ENCODE results near the gene CAMK2D. TPM values are rescaled to one million over a fixed set of nuclear protein-coding genes. Genes with fewer than 3 reads are reported as not detected.

The CAMK2D gene
- total and polyA plus RNA-seq, 2 experiments from 2014 or later = 4.9 to 14.6 TPM

- TF ChIP-seq CREB1 (CRISPR knock-in tag; IDR thresholded peaks at IDR 0.05; ENCODE audit: low read depth) = no peak
- no peak for TF ChIP-seq ETS1 (IDR thresholded peaks at IDR 0.05)
- TF ChIP-seq JUNB (IDR thresholded peaks at IDR 0.05; ENCODE audit: unreplicated experiment) = no peak
Measured at GRCh38 chr4:113613503-113613902, 148.0 kb downstream of the CAMK2D start (continued).

GRCh38 chr4:113610537-113610936, 151.0 kb downstream of the CAMK2D start:
- H3K27me3 ChIP-seq (ENCODE audit: insufficient read depth) = no peaks in the 10 kb centered on the region
- H3K4me1 ChIP-seq (ENCODE audit: insufficient read depth) = no peaks in the 10 kb centered on the region
- ATAC-seq (no peak), DNase-seq (ENCODE audit: low spot score) (no peak)
- H3K4me3 ChIP-seq = no peak overlapping the region
- no peaks in the 10 kb centered on the region for H3K4me1 Mint-ChIP-seq
- no peak overlapping the region for H3K4me2 ChIP-seq
- no peaks in the 10 kb centered on the region for H3K9me3 Mint-ChIP-seq
- H4K20me1 ChIP-seq (replicated peaks; ENCODE audit: insufficient read depth) = no peaks in the 10 kb centered on the region
- no peaks in the 10 kb centered on the region for H3K36me3 ChIP-seq (ENCODE audit: insufficient read depth)
- H3F3A ChIP-seq (replicated peaks; ENCODE audit: low read depth) = no peaks in the 10 kb centered on the region
- no peaks in the 10 kb centered on the region for H3K27me3 Mint-ChIP-seq (ENCODE audit: insufficient read depth, low read depth, poor library complexity)
- H3K79me2 ChIP-seq (replicated peaks; ENCODE audit: insufficient read depth) = no peaks in the 10 kb centered on the region
- H3K27ac ChIP-seq (ENCODE audit: low read depth) = no peak overlapping the region
- no peak overlapping the region for H3K27ac Mint-ChIP-seq
- no peaks in the 10 kb centered on the region; the same call in 1 of the 2 replicates for H3K9me2 ChIP-seq (ENCODE audit: insufficient read depth)
- H3K36me3 Mint-ChIP-seq (ENCODE audit: low read depth) = no peaks in the 10 kb centered on the region
- H3K4me3 Mint-ChIP-seq = no peak overlapping the region
- H2AFZ ChIP-seq = no peak overlapping the region
- TF ChIP-seq POLR2AphosphoS5 (IDR thresholded peaks at IDR 0.05; ENCODE audit: low read depth) (no peak), ZNF462 (CRISPR knock-in tag; IDR thresholded peaks at IDR 0.05) (no peak), EZH2phosphoT487 (IDR thresholded peaks at IDR 0.05; ENCODE audit: unreplicated experiment) (no peak), CREB1 (CRISPR knock-in tag; IDR thresholded peaks at IDR 0.05; ENCODE audit: low read depth) (no peak), REST (IDR thresholded peaks at IDR 0.05; ENCODE audit: unreplicated experiment) (no peak), ZNF331 (CRISPR knock-in tag; IDR thresholded peaks at IDR 0.05; ENCODE audit: low read depth) (no peak), STAT1 (IDR thresholded peaks at IDR 0.05; ENCODE audit: unreplicated experiment) (no peak), ETS1 (IDR thresholded peaks at IDR 0.05) (no peak), JUNB (IDR thresholded peaks at IDR 0.05; ENCODE audit: unreplicated experiment) (no peak), EZH2 (IDR thresholded peaks at IDR 0.05; ENCODE audit: low read depth, unreplicated experiment) (no peak), CTCF (conservative IDR thresholded peaks at IDR 0.05; ENCODE audit: low read depth in 2 of 2) (no peak)
